GM23338 (cell line): Measurements from ENCODE around the gene IRF2BP1. TPM values are rescaled to one million over a fixed set of nuclear protein-coding genes. Genes with fewer than 3 reads are reported as not detected.

Experiments
- ATAC-seq: fragments of 200-7000 bp; cut with Tn5 transposase; 3 replicates; pipeline ENCODE4 v1.9.1; 2020
- DNase-seq: peaks from one replicate; pipeline ENCODE4 v3.0.0-alpha.2; 2015; ENCODE audit warnings: low spot score
- H2AFZ ChIP-seq: fragments of 200-600 bp; sonication (generic); 2 replicates; pipeline ENCODE4 v1.8.0; 2016; ENCODE audit warnings: antibody characterized with exemption, mild to moderate bottlenecking, moderate library complexity
- H3F3A ChIP-seq: fragments of 200-600 bp; sonication (generic); replicated peaks from 2 replicates; pipeline ENCODE4 v1.8.0; 2017; ENCODE audit warnings: antibody characterized with exemption, mixed run types, low read depth
- H3K27ac ChIP-seq: fragments of 200-600 bp; sonication (generic); 2 replicates; pipeline ENCODE4 v1.6.1; 2016; ENCODE audit warnings: low read depth
- H3K27me3 ChIP-seq: fragments of 200-600 bp; sonication (generic); 2 replicates; pipeline ENCODE4 v1.8.0; 2016; ENCODE audit warnings: mild to moderate bottlenecking, mixed run types, moderate library complexity; ENCODE audit not compliant: insufficient read depth
- H3K36me3 ChIP-seq: fragments of 200-600 bp; sonication (generic); 2 replicates; pipeline ENCODE4 v1.8.0; 2016; ENCODE audit warnings: mild to moderate bottlenecking; ENCODE audit not compliant: insufficient read depth
- H3K4me1 ChIP-seq: fragments of 200-600 bp; sonication (generic); 2 replicates; pipeline ENCODE4 v1.8.0; 2016; ENCODE audit warnings: mild to moderate bottlenecking, moderate library complexity; ENCODE audit not compliant: insufficient read depth
- H3K4me2 ChIP-seq: fragments of 200-600 bp; sonication (generic); 2 replicates; pipeline ENCODE4 v1.7.1; 2017; ENCODE audit warnings: mixed run types
- H3K4me3 ChIP-seq: fragments of 200-600 bp; sonication (generic); 2 replicates; pipeline ENCODE4 v1.6.1; 2016; ENCODE audit warnings: mixed run types
- H3K79me2 ChIP-seq: fragments of 200-600 bp; sonication (generic); replicated peaks from 2 replicates; pipeline ENCODE4 v1.8.0; 2017; ENCODE audit warnings: mild to moderate bottlenecking; ENCODE audit not compliant: insufficient read depth
- H3K9me2 ChIP-seq: fragments of 200-600 bp; sonication (generic); 2 replicates; pipeline ENCODE4 v1.8.0; 2017; ENCODE audit not compliant: insufficient read depth
- H4K20me1 ChIP-seq: fragments of 200-600 bp; sonication (generic); replicated peaks from 2 replicates; pipeline ENCODE4 v1.8.0; 2017; ENCODE audit warnings: mild to moderate bottlenecking; ENCODE audit not compliant: insufficient read depth
- H3K27ac Mint-ChIP-seq: 2 replicates; pipeline ENCODE4 v1.8.0; 2020; ENCODE audit warnings: inconsistent platforms, mild to moderate bottlenecking, moderate library complexity, mixed read lengths
- H3K27me3 Mint-ChIP-seq: 3 replicates; pipeline ENCODE4 v1.8.0; 2022; ENCODE audit warnings: low read depth, mild to moderate bottlenecking, moderate library complexity, mixed read lengths, inconsistent platforms; ENCODE audit not compliant: insufficient read depth, poor library complexity
- H3K36me3 Mint-ChIP-seq: 3 replicates; pipeline ENCODE4 v1.8.0; 2021; ENCODE audit warnings: low read depth, mild to moderate bottlenecking, inconsistent platforms, moderate library complexity, mixed read lengths
- H3K4me1 Mint-ChIP-seq: 3 replicates; pipeline ENCODE4 v1.8.0; 2020; ENCODE audit warnings: mild to moderate bottlenecking, inconsistent platforms, mixed read lengths
- H3K4me3 Mint-ChIP-seq: 3 replicates; pipeline ENCODE4 v1.8.0; 2021; ENCODE audit warnings: moderate library complexity, mild to moderate bottlenecking, inconsistent platforms, mixed read lengths
- H3K9me3 Mint-ChIP-seq: 3 replicates; pipeline ENCODE4 v1.8.0; 2020; ENCODE audit warnings: moderate library complexity, mild to moderate bottlenecking, inconsistent platforms, mixed read lengths
- NANOG ChIP-seq: IDR thresholded peaks from 2 replicates; pipeline ENCODE4 v1.6.1; 2016; ENCODE audit warnings: antibody characterized with exemption, borderline replicate concordance
- POLR2AphosphoS5 ChIP-seq: IDR thresholded peaks from 2 replicates; pipeline ENCODE4 v1.6.1; 2016; ENCODE audit warnings: antibody characterized with exemption, low read depth
- STAT1 ChIP-seq: IDR thresholded peaks from one replicate; pipeline ENCODE4 v1.6.1; 2016; ENCODE audit warnings: antibody characterized with exemption; ENCODE audit not compliant: unreplicated experiment
- ZNF331 ChIP-seq: fragments of 250-450 bp; sonication (Bioruptor Pico); IDR thresholded peaks from 2 replicates; pipeline ENCODE4 v1.5.0; 2020; ENCODE audit warnings: low read depth, mild to moderate bottlenecking, moderate library complexity
- polyA plus RNA-seq: library from polyadenylated mRNA; unstranded; fragments of >200 nt; fragmentation: Nextera tagmentation; extraction: Ambion mirVana; gene quantifications from 2 replicates; pipeline ENCODE4 v1.2.1, GENCODE V29; 2016
- total RNA-seq: library from RNA; depleted of rRNA; stranded (reverse); fragments of >200 nt; shearing (Covaris generic); gene quantifications from 2 replicates; pipeline ENCODE4 v1.2.3, GENCODE V29; 2014
- TF ChIP-seq, protein P1 (sequence below), 2 experiments: fragments of 200-600 bp in 1 of 2; sonication (generic) in 1 of 2; conservative IDR thresholded peaks; 2 replicates each; pipeline versions ENCODE4 v1.5.1 to v1.6.1; 2016 to 2017; ENCODE audit warnings: antibody characterized with exemption in 2 of 2, low read depth in 2 of 2, mild to moderate bottlenecking in 2 of 2, moderate library complexity in 1 of 2

The IRF2BP1 gene
- total and polyA plus RNA-seq, 2 experiments from 2014 or later = 10.4 to 41.6 TPM

- peaks cover 42% of the 10 kb centered on the region for H3K4me1 Mint-ChIP-seq
- Histone ChIP-seq H3K36me3 (no peaks in the 10 kb centered on the region), H3K27ac (peak overlapping the region; percentile 98), H3K27me3 (no peaks in the 10 kb centered on the region), H3K4me1 (peaks cover 27% of the 10 kb centered on the region), H2AFZ (no peak overlapping the region), H3K9me2 (no peaks in the 10 kb centered on the region), H4K20me1 (0 out of 2 replicates have a peak, but pooled peaks cover 4% of the 10 kb centered on the region), H3K4me2 (peak overlapping the region; percentile 97), H3K4me3 (peak overlapping the region; percentile 66), H3K79me2 (0 out of 2 replicates have a peak, but pooled peaks cover 5% of the 10 kb centered on the region), H3F3A (peaks cover 18% of the 10 kb centered on the region; the same call in 1 of the 2 replicates)
- DNase-seq (peak; percentile 76), ATAC-seq (peak; percentile 9)
- peak; percentile 35 for TF ChIP-seq NANOG
- TF ChIP-seq STAT1 = no peak
- no peak for TF ChIP-seq POLR2AphosphoS5
- peaks cover 2% of the 10 kb centered on the region; the same call in 1 of the 3 replicates for H3K9me3 Mint-ChIP-seq
- H3K4me3 Mint-ChIP-seq = peak overlapping the region; percentile 75
- peaks cover 8% of the 10 kb centered on the region for H3K36me3 Mint-ChIP-seq
- peak overlapping the region; percentile 5; the same call in 1 of the 2 replicates for H3K27ac Mint-ChIP-seq
- H3K27me3 Mint-ChIP-seq = peaks cover 30% of the 10 kb centered on the region
Observed at GRCh38 chr19:45881909-45882528, 3.9 kb downstream of the IRF2BP1 start.

GRCh38 chr19:45881082-45881908, 4.6 kb downstream of the IRF2BP1 start:
- Mint-ChIP-seq H3K36me3 (peaks cover 8% of the 10 kb centered on the region), H3K4me3 (peak overlapping the region; percentile 38; the same call in 2 of the 3 replicates), H3K27ac (peak overlapping the region; percentile 5; the same call in 1 of the 2 replicates), H3K4me1 (peaks cover 44% of the 10 kb centered on the region), H3K27me3 (peaks cover 27% of the 10 kb centered on the region), H3K9me3 (peaks cover 2% of the 10 kb centered on the region; the same call in 1 of the 3 replicates)
- Histone ChIP-seq H3F3A (peaks cover 18% of the 10 kb centered on the region; the same call in 1 of the 2 replicates), H3K36me3 (no peaks in the 10 kb centered on the region), H3K4me3 (peak overlapping the region; percentile 66), H3K27me3 (no peaks in the 10 kb centered on the region), H3K79me2 (0 out of 2 replicates have a peak, but pooled peaks cover 5% of the 10 kb centered on the region), H4K20me1 (0 out of 2 replicates have a peak, but pooled peaks cover 4% of the 10 kb centered on the region), H3K9me2 (no peaks in the 10 kb centered on the region), H3K4me2 (peak overlapping the region; percentile 97), H3K4me1 (peaks cover 28% of the 10 kb centered on the region), H2AFZ (no peak overlapping the region), H3K27ac (peak overlapping the region; percentile 90)
- no peak for ATAC-seq
- no peak for DNase-seq
- TF ChIP-seq, protein P1, sequence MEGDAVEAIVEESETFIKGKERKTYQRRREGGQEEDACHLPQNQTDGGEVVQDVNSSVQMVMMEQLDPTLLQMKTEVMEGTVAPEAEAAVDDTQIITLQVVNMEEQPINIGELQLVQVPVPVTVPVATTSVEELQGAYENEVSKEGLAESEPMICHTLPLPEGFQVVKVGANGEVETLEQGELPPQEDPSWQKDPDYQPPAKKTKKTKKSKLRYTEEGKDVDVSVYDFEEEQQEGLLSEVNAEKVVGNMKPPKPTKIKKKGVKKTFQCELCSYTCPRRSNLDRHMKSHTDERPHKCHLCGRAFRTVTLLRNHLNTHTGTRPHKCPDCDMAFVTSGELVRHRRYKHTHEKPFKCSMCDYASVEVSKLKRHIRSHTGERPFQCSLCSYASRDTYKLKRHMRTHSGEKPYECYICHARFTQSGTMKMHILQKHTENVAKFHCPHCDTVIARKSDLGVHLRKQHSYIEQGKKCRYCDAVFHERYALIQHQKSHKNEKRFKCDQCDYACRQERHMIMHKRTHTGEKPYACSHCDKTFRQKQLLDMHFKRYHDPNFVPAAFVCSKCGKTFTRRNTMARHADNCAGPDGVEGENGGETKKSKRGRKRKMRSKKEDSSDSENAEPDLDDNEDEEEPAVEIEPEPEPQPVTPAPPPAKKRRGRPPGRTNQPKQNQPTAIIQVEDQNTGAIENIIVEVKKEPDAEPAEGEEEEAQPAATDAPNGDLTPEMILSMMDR (conservative IDR thresholded peaks at IDR 0.05; ENCODE audit: low read depth in 2 of 2) = no peak
- TF ChIP-seq POLR2AphosphoS5 = no peak

DNA sequence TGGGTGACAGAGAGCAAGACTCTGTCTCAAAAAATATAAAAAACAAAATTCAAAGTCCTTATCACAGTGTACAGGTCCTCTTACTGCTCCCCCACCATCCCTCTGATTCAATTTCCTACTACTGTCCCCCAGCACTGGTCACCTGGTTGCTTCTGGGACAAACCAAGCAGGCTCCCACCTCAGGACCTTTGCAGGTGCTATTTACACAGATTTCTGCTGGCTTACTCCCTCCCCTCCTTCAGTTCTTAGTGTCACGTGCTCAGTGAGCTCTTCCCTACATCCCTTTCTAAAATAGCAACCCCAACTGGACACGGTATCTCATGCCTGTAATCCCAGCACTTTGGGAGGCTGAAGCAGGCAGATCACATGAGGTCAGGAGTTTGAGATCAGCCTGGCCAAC, 6.0 kb downstream of the IRF2BP1 start:
- peaks cover 26% of the 10 kb centered on the region for H3K27me3 Mint-ChIP-seq
- no peaks in the 10 kb centered on the region for H3K27me3 ChIP-seq
- H3K27ac ChIP-seq = no peak overlapping the region
- 0 out of 2 replicates have a peak, but pooled peaks cover 4% of the 10 kb centered on the region for H4K20me1 ChIP-seq
- H3K79me2 ChIP-seq = 0 out of 2 replicates have a peak, but pooled peaks cover 4% of the 10 kb centered on the region
- no peaks in the 10 kb centered on the region for H3K9me2 ChIP-seq
- peaks cover 23% of the 10 kb centered on the region; the same call in 1 of the 2 replicates for H3F3A ChIP-seq
- H2AFZ ChIP-seq = no peak overlapping the region
- TF ChIP-seq ZNF331 (CRISPR knock-in tag) = no peak
- H3K9me3 Mint-ChIP-seq = peaks cover 2% of the 10 kb centered on the region; the same call in 1 of the 3 replicates
- no peak overlapping the region; the same call in 2 of the 3 replicates for H3K4me3 Mint-ChIP-seq
- H3K36me3 ChIP-seq = no peaks in the 10 kb centered on the region
- H3K4me1 Mint-ChIP-seq = peaks cover 50% of the 10 kb centered on the region
- H3K27ac Mint-ChIP-seq = no peak overlapping the region
- DNase-seq (no peak), ATAC-seq (no peak)
- peaks cover 8% of the 10 kb centered on the region for H3K36me3 Mint-ChIP-seq
- no peak overlapping the region for H3K4me3 ChIP-seq
- no peak overlapping the region for H3K4me2 ChIP-seq
- peaks cover 32% of the 10 kb centered on the region for H3K4me1 ChIP-seq
